Astrocyte (in vitro differentiated cells and primary cell): ENCODE measurements around the gene APLP1. TPM values are rescaled to one million over a fixed set of nuclear protein-coding genes. Genes with fewer than 3 reads are reported as not detected.

ENCODE experiments used
- DNase-seq: peaks from one replicate; pipeline ENCODE4 v3.0.0-alpha.2; 2010; ENCODE audit warnings: low read depth
- FAIRE-seq: peaks from 2 replicates; lab custom pipeline; 2011; peaks lifted over from hg19 to GRCh38; lab: Jason Lieb, UNC
- H2AFZ ChIP-seq: 2 replicates; pipeline ENCODE4 v1.6.0; 2012; ENCODE audit warnings: low read depth, low read length, inconsistent platforms
- H3K27ac ChIP-seq: 2 replicates; pipeline ENCODE4 v1.5.1; 2011; ENCODE audit warnings: low read depth, low read length, inconsistent platforms
- H3K27me3 ChIP-seq: 2 replicates; pipeline ENCODE4 v1.6.0; 2011; ENCODE audit warnings: low read length, inconsistent platforms; ENCODE audit not compliant: insufficient read depth
- H3K36me3 ChIP-seq: 2 replicates; pipeline ENCODE4 v1.5.1; 2011; ENCODE audit warnings: low read length, inconsistent platforms; ENCODE audit not compliant: insufficient read depth
- H3K4me1 ChIP-seq: 2 replicates; pipeline ENCODE4 v1.5.1; 2011; ENCODE audit warnings: low read length, inconsistent platforms; ENCODE audit not compliant: insufficient read depth
- H3K4me2 ChIP-seq: 2 replicates; pipeline ENCODE4 v1.6.0; 2012; ENCODE audit warnings: low read length, inconsistent platforms
- H3K4me3 ChIP-seq: 2 replicates; pipeline ENCODE4 v1.5.1; 2011; ENCODE audit warnings: low read depth, mild to moderate bottlenecking, low read length, inconsistent platforms; ENCODE audit not compliant: insufficient read depth
- H3K79me2 ChIP-seq: 2 replicates; pipeline ENCODE4 v1.6.0; 2012; ENCODE audit warnings: mild to moderate bottlenecking, low read length, inconsistent platforms; ENCODE audit not compliant: insufficient read depth
- H3K9ac ChIP-seq: 2 replicates; pipeline ENCODE4 v1.6.0; 2012; ENCODE audit warnings: mild to moderate bottlenecking, low read length, inconsistent platforms
- H3K9me3 ChIP-seq: 2 replicates; pipeline ENCODE4 v1.5.1; 2012; ENCODE audit warnings: low read depth, mild to moderate bottlenecking, low read length, inconsistent platforms; ENCODE audit not compliant: insufficient read depth
- H4K20me1 ChIP-seq: 2 replicates; pipeline ENCODE4 v1.6.0; 2012; ENCODE audit warnings: low read length, inconsistent platforms; ENCODE audit not compliant: insufficient read depth
- H3K27ac Mint-ChIP-seq: one replicate; pipeline ENCODE4 v1.8.0; 2021; ENCODE audit warnings: mild to moderate bottlenecking, mixed read lengths; ENCODE audit not compliant: unreplicated experiment
- H3K27me3 Mint-ChIP-seq: one replicate; pipeline ENCODE4 v1.8.0; 2021; ENCODE audit warnings: low read depth, mixed read lengths; ENCODE audit not compliant: unreplicated experiment
- H3K36me3 Mint-ChIP-seq: one replicate; pipeline ENCODE4 v1.8.0; 2021; ENCODE audit warnings: low read depth, mixed read lengths; ENCODE audit not compliant: unreplicated experiment
- H3K4me1 Mint-ChIP-seq: one replicate; pipeline ENCODE4 v1.8.0; 2021; ENCODE audit warnings: low read depth, mixed read lengths; ENCODE audit not compliant: unreplicated experiment
- H3K4me3 Mint-ChIP-seq: one replicate; pipeline ENCODE4 v1.8.0; 2021; ENCODE audit warnings: mild to moderate bottlenecking, moderate library complexity, mixed read lengths; ENCODE audit not compliant: unreplicated experiment
- H3K9me3 Mint-ChIP-seq: one replicate; pipeline ENCODE4 v1.8.0; 2021; ENCODE audit warnings: mild to moderate bottlenecking, mixed read lengths; ENCODE audit not compliant: unreplicated experiment
- CTCF ChIP-seq: IDR thresholded peaks from 2 replicates; pipeline ENCODE4 v1.5.1; 2011; ENCODE audit warnings: low read depth, mild to moderate bottlenecking, inconsistent platforms, low read length, moderate library complexity; ENCODE audit not compliant: insufficient read depth
- EZH2 ChIP-seq: IDR thresholded peaks from 2 replicates; pipeline ENCODE4 v1.6.1; 2012; ENCODE audit warnings: mild to moderate bottlenecking, low read length, inconsistent platforms; ENCODE audit not compliant: insufficient read depth
- total RNA-seq: library from RNA; stranded (reverse); gene quantifications from 2 replicates; pipeline ENCODE4 v1.2.1, GENCODE V29; 2021

Gene APLP1
- total RNA-seq, 1 donor from 2014 or later, result 69.4 TPM

DNA sequence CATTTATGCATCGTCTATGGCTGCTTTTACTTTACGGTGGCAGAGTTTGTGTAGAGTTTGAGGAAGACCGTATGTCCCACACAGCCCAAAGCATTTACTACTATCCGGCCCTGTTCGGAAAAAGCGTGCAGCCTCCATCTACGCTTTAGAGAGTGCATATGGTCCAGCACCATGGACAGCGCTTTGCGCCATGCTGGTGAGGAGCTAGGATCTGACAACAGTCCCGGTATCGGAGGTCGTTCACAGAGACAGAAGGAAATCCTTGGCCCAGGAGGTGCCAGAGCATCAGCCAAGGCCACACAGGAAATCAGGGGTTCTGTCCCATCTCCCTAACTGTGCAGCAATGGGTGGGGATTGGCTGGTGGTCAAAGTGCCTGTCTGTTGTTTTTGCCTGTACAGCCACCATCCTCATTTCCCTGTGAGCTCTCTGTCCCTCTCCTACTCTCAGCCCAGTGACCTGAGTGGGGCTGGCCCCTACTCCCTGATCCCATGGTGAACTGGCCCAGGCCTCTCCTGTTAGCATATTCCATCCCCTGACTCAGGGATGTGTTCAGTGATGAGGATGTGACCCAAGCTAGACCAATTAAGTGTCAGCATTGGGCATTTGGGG is 39.6 kb upstream of the APLP1 start:
- Histone ChIP-seq H3K4me1 (no peaks in the 10 kb centered on the region), H2AFZ (no peak overlapping the region), H3K36me3 (no peaks in the 10 kb centered on the region), H3K79me2 (no peaks in the 10 kb centered on the region), H3K27me3 (peaks cover 2% of the 10 kb centered on the region), H4K20me1 (no peaks in the 10 kb centered on the region), H3K9ac (no peak overlapping the region), H3K27ac (no peak overlapping the region), H3K4me3 (no peak overlapping the region), H3K4me2 (no peak overlapping the region), H3K9me3 (no peaks in the 10 kb centered on the region)
- peaks cover 1% of the 10 kb centered on the region for H3K9me3 Mint-ChIP-seq
- H3K4me3 Mint-ChIP-seq, result no peak overlapping the region
- TF ChIP-seq CTCF, result no peak
- no peak for TF ChIP-seq EZH2
- no peak overlapping the region for H3K27ac Mint-ChIP-seq
- H3K36me3 Mint-ChIP-seq, result no peaks in the 10 kb centered on the region
- FAIRE-seq (no peak), DNase-seq (peak; percentile 45)
- peaks cover 46% of the 10 kb centered on the region for H3K27me3 Mint-ChIP-seq
- no peaks in the 10 kb centered on the region for H3K4me1 Mint-ChIP-seq

DNA sequence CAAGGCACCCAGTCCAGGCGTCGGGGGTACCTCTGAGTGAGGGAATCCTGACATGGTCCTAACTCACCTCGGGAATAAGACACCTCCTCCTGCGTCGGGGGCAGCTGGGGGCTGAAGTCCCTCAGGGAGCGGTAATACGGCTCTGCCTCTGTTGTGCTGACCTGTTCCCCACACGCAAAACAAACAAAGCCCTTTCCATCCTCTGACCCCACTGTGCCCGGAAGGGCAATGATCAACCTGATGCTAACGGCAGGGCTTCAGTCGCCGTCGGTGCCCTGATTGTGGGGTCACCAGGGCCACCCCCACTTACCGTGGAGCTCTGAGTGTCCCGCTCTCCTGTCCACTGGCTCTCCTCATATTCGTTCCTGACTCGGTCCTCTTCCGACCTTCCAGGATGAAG is 37.4 kb upstream of the APLP1 start:
- peaks cover 47% of the 10 kb centered on the region for H3K27me3 Mint-ChIP-seq

More for the DNA sequence above, 37.4 kb upstream of the APLP1 start:
- no peak overlapping the region for H3K4me3 ChIP-seq
- no peaks in the 10 kb centered on the region for H3K36me3 Mint-ChIP-seq
- DNase-seq (no peak), FAIRE-seq (no peak)
- H3K9ac ChIP-seq, result no peak overlapping the region
- H2AFZ ChIP-seq, result no peak overlapping the region
- H3K4me3 Mint-ChIP-seq, result no peak overlapping the region
- no peak overlapping the region for H3K4me2 ChIP-seq
- TF ChIP-seq CTCF (no peak), EZH2 (no peak)
- no peak overlapping the region for H3K27ac ChIP-seq
- H3K4me1 Mint-ChIP-seq, result no peaks in the 10 kb centered on the region
- H3K4me1 ChIP-seq, result no peaks in the 10 kb centered on the region
- H4K20me1 ChIP-seq, result no peaks in the 10 kb centered on the region
- H3K79me2 ChIP-seq, result no peaks in the 10 kb centered on the region
- no peaks in the 10 kb centered on the region for H3K9me3 ChIP-seq
- peaks cover 2% of the 10 kb centered on the region for H3K27me3 ChIP-seq
- no peak overlapping the region for H3K27ac Mint-ChIP-seq
- H3K36me3 ChIP-seq, result no peaks in the 10 kb centered on the region
- H3K9me3 Mint-ChIP-seq, result peaks cover 3% of the 10 kb centered on the region
